ENCODE data around the gene MYO1F.
A peak's percentile ranks its signal among the peaks of the same experiment; 100 is the strongest.
"Not testable (repeated sequence)": the region's sequence is repeated elsewhere in the genome, so short reads cannot be mapped to it uniquely, and the experiment has no call there.

The MYO1F gene

GRCh38 chr19:8596168-8596567, 18.9 kb upstream of the MYO1F start:
- DNase-seq: no peak

- no peak for DNase-seq
Measured at GRCh38 chr19:8595651-8596050, 18.4 kb upstream of the MYO1F start.

GRCh38 chr19:8593931-8594330, 16.7 kb upstream of the MYO1F start:
- DNase-seq: no peak

- DNase-seq: peak; percentile 74
Measured at GRCh38 chr19:8592231-8593009, 15.2 kb upstream of the MYO1F start.

GRCh38 chr19:8589177-8589714, 12.0 kb upstream of the MYO1F start:
- DNase-seq: no peak

- DNase-seq: peak; percentile 68
Measured at GRCh38 chr19:8585894-8586750, 8.9 kb upstream of the MYO1F start.

- no peak for DNase-seq
Measured at GRCh38 chr19:8584965-8585893, 8.0 kb upstream of the MYO1F start.

- peak; percentile 87 for DNase-seq
Measured at GRCh38 chr19:8580710-8581281, 3.6 kb upstream of the MYO1F start.

- peak; percentile 84 for DNase-seq
Measured at GRCh38 chr19:8578642-8579265, 1.5 kb upstream of the MYO1F start.

GRCh38 chr19:8577741-8578140, 499 bp upstream of the MYO1F start:
- no peak for DNase-seq

- DNase-seq: peak; percentile 52
Measured at GRCh38 chr19:8576273-8576993, 809 bp downstream of the MYO1F start.

GRCh38 chr19:8575467-8575997, 1.7 kb downstream of the MYO1F start:
- peak; percentile 80 for DNase-seq

- not testable (repeated sequence) for DNase-seq
Measured at GRCh38 chr19:8574619-8574922, 2.7 kb downstream of the MYO1F start.

- DNase-seq: peak; percentile 38
Measured at GRCh38 chr19:8573316-8573715, 3.9 kb downstream of the MYO1F start.

- peak; percentile 87 for DNase-seq
Measured at GRCh38 chr19:8571006-8571411, 6.2 kb downstream of the MYO1F start.

- peak; percentile 95 for DNase-seq
Measured at GRCh38 chr19:8569066-8569771, 8.0 kb downstream of the MYO1F start.

GRCh38 chr19:8567522-8568172, 9.6 kb downstream of the MYO1F start:
- DNase-seq: no peak

- no peak for DNase-seq
Measured at GRCh38 chr19:8566855-8567254, 10.4 kb downstream of the MYO1F start.

GRCh38 chr19:8564866-8565265, 12.4 kb downstream of the MYO1F start:
- DNase-seq: not testable (repeated sequence)

Measured in activated CD4-positive, alpha-beta T cell treated with anti-CD3 and anti-CD28 coated beads, Interleukin-10, Interleukin-2, amounts not matched to agents 100 ng/mL and 50 ng/mL, durations not matched to agents 16 hours and 8 hours (primary cell).